CD4-positive, alpha-beta T cell treated with Interleukin-15 for 1 hour (primary cell): ENCODE measurements around the gene PDZK1IP1.

Experiments
- DNase-seq: peaks from one replicate; pipeline ENCODE4 v3.0.0-alpha.2; 2020

The PDZK1IP1 gene, protein sequence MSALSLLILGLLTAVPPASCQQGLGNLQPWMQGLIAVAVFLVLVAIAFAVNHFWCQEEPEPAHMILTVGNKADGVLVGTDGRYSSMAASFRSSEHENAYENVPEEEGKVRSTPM

GRCh38 chr1:47189844-47190508 lies at the start of gene PDZK1IP1:
Gene PDZK1IP1 (minus strand): TSS chr1:47190036. CDS start chr1:47189932, 104 bp downstream.
- no peak for DNase-seq

DNA sequence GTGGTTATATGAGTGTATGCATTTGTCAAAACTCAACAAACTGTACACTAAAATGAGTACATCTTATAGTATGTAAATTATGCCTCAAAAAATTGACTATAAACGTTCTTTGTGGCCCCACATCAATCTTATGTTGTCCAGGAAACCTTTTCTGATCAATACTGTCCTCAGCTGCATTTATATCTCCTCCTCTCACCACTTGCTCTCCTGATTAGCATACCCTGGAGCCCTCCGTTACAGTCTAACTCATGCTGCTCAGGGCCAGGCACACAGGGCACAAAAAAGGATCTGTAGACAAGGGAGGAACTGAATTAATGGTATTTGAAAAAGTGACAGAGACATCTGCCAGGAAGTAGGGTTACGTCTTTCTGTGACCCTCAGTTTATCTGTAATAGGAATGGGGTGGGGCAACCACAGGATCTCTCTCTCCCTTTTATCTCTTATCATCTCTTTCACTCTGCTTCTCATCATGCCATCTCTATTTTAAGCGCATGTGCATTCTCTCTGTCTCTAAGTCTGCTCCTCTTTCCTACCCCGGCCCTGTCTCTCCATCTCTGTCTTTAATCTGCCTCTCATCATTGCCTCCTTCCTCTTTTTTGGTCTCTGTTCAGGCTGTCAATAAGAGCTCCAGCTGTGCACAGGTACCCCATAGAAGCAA lies 49.2 kb upstream of the PDZK1IP1 start:
- DNase-seq = no peak

DNA sequence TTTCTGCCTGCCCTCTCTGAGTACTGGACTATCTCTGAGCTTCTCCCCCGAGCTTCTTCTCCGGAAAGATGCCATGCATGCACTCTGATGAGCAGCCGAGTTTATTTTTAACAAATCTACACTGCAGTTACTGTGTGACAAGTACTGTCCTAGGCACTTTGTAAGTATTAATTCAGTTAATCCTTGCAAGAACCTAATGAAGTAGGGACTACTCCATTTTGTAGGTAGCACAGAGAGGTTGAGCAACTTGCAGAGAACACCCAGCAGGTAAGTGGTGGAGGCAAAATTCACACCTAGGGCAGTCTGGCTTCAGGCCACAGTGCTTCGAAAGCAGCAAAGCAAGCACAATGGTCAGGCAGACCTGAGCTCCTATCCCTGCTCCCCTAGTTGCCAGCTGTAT lies 46.0 kb upstream of the PDZK1IP1 start:
- DNase-seq = no peak

GRCh38 chr1:47235241-47235681 lies 45.4 kb upstream of the PDZK1IP1 start:
- DNase-seq = no peak

DNA sequence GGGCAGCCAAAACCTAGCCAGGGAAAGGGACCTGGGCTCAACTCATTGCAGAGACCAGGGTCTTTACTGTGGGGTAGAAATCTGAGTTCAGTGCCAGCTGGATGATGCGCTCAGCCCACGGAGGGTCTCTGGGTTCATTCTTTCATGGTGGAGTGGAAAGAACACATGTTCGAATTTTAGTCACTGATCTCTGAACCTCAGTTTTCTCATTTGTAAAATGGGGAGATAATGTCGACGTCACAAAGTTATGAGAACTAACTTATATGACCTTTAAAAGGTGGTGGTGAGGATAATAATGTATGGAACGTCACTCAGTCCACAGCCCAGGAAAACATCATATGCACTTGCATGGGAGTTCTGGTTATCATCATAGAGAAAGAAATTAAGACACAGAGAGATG lies 43.4 kb upstream of the PDZK1IP1 start:
- no peak for DNase-seq

GRCh38 chr1:47232187-47232874 lies 42.5 kb upstream of the PDZK1IP1 start, which contains the start of gene TAL1:
Gene TAL1 (minus strand): TSS chr1:47232225. CDS start chr1:47225888, 6,337 bp downstream.
- DNase-seq = no peak

DNA sequence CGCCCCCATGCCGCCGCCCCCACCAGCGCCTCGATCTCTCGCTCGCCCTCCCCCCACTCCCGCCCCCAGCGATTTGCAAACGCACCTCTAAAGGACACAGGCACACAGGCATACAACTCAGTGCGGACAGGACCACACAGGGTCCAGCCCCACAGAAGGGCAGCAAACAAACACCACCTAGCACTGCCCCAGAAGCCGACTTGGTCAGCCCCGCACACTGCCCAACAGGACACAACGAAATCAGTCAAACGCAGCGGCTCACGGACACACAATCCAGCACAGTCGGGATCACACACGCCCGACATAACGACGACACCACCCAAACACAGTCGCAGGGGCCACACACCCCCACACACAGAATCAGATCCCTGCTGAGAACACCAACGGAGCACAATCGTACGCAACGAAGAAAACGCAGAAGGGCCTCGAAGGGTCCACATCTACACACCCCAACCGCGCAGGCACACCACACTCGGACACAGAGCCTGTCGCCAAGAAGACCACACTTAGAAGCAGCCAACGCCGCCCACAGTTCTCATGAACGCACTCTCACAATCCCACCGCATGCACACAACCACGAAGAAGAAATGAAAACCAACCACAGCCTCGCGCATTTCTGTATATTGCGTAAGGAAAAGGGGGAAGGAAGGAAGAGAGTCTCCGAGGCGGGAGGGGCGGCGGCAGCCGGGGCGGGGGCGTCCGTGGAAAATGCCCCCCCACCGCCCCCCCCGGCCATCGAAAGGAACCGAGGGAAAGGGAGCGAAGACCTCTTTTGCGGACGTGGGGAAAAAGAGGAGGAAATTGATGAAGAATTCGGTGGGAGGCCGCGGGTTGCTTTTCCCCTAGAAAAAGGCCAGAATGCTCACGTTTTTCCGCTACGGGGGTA lies 41.7 kb upstream of the PDZK1IP1 start:
- DNase-seq = peak; percentile 33

DNA sequence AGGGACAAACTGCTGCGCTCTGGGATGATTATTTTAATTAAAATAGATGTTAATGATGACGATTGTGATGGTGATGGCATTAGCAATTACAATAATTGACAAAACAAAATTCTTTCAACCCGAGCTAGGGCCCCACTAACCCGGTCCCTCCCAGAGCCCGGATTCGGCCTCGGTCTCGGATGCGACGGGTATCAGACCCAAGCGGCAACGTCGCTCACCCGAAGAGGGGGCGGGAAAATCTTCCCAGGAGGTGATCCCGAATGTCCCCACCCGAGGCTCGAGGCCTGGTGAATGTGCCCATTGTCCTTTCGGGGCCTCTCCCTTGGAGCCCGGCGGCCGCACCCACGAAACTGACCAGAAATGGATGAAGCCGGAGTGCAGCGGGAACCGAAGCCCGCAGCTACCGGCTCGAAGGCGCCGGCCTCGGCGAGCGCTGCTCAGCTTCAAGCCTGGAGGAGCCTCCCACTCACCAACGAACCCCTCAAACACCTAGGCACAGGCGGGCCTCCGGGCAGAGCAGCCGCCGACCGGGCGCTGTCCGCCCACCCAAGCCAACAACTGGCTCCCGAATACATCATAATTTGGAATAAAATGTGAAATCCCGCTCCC lies 41.0 kb upstream of the PDZK1IP1 start:
- no peak for DNase-seq

- DNase-seq = no peak
Measured at GRCh38 chr1:47229886-47230691, 40.3 kb upstream of the PDZK1IP1 start.

DNA sequence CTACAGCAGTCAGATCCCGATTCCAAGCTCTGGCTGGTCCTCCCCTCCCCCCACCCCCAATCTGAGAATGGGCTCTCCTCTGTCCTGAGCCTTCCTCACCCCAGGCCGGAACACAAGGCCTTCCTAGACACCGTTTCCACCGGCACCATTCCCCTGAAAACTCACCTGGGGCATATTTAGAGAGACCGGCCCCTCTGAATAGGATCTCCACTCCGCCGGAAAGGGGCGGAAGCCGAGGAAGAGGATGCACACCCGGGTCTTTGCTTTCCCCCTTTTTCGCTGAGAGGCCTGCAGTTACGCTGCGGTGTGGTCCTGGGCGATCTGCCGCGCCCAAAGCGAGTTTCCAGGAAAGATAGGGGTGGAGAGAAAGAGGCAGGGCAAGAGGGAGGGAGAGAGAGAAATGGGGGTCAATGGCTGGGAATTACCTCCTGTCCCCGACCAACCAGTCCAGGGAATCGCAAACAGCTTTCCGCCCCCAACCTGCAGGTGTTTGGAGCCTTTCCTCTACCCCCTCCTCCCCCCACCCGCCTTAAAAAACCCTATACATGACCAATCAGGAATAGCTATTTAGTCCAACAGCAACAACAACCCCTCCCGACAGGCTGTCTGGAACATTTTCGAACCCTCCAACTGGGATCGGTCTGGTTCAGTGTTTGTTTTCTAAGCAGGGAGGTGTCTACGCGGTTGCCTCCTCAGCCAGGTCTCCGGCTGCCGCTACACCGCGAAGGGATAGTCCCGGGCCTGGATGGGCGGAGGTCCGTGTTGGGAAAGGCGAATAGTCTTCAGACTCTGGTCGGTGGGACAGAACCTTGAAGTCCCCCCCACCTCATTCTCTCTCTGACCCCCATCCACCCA lies 39.4 kb upstream of the PDZK1IP1 start:
- no peak for DNase-seq

- DNase-seq = no peak
Measured at GRCh38 chr1:47228644-47229030, 38.8 kb upstream of the PDZK1IP1 start.

DNA sequence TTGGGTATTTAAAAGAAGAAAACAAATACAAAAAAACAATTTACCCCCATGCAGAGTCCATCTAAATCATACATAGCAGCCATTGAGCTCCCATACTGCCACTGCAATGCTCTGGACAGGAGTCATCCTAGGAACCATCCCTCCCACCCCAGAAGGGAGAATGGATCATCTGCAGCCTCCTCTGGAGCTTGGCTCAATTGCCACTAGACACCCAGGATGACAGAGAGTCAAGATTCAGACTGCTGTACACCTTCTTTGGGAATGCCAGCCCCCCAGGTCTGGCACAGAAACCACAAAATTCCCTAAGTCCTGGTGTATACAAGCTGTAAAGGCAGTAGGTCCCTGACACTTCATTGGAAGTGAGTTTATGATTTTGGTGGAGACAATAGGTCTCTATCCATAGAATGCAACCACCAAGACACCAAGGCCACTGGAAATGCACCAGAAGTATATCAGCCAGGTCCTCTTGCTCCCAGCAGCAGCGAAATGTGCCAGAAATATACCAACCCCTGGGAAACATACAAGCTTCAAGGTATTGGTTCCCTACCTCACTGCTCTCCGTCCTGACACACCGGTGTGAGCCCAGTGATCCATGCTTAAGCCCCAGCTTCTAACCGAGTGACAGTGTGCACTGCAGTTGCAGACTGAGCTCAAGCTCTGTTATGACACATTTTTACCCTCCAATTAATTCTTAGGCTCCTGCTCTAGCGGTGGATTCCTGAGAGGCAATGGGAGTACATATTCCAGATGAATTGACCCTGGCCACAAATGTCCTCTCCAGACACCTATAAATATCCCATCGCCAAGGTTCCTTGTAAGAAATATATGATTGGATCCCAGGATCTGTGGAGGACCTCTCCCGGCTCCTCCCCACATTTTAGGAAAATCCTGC lies 37.8 kb upstream of the PDZK1IP1 start:
- no peak for DNase-seq

DNA sequence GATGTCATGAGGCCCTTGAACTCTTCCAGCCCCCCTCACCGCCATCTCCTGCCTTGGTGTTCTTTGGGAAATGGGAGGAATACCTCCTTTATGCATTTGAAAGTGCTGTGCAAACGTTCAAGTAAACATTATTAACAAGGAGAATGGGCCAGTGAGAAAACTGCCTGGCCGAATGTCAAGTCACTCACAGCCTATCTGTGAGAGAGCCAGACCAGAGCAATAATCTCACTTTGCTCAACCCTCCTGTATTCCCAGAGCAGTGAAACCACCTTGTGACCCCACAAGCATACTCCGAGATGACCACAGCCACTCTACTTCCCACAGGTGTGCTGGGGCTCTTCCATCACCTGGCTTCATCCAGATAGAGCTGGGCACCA lies 37.0 kb upstream of the PDZK1IP1 start:
- DNase-seq = no peak

DNA sequence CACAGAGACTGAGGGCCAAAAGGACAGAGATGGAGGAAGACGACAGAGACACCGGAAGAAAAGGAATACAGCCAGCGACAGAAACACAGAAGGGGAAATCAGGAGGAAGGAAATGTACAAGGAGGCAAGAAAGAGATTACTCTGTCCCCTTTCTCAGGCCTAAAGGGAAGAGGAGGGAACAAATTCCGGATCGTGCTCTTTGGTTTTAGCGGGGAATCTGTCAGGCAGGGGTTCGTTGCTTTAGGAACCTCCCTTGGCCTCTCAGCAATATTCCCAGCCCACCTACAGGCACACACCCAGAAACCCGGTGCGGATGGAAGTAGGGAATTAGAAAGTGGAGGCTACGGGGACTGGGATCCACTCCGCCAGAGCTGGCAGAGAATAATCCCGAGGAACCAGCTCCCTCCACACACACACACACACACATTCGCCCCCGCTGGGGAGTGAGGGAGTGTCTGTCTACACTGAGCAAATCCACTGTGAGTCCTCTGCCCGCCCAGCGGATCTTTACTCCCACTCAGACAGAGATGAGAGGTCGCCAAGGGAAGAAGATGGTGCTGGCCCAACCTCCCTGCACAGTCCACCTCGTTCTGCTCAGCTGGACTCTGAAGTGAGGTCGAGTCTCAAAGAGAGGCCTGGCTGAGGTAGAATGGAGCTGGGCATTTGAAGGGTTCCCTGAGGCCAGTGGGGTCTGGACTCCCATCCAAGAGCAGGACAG lies 36.4 kb upstream of the PDZK1IP1 start:
- no peak for DNase-seq

GRCh38 chr1:47225430-47226100 lies 35.7 kb upstream of the PDZK1IP1 start:
- no peak for DNase-seq

DNA sequence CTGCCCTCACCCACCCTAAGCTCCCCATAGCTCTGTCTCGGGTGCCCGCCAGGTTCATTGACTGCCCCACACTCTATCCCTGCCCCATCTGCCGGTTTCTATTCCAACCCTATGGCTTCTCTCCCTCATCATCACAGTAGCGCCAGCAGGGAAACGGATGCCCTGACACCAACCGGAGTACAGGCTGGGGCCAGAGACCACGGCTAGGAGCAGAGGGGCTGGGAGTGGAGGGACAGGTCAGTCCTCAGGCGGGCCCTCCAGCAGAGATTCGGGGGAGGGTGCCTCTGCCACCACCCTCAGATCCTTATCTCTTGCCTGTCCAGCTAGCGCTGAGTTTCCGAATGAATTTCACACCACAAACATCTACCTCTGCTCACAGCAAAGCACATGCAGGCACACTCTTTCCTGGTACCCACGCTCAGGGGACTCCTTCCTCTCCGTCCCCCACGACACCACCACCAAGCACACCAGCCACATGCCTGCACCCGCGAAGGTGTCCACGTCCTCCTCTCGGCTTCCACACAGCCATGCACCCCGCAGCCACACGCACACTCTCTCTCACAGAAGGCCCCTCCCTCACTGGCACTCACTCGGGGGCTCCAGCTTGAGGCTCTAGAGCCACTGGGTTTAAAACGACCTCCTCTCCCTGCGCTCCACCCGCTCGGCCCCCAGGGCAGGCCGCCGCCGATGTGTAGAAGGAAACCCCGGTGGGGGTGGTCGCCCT lies 35.0 kb upstream of the PDZK1IP1 start:
- DNase-seq = no peak

DNA sequence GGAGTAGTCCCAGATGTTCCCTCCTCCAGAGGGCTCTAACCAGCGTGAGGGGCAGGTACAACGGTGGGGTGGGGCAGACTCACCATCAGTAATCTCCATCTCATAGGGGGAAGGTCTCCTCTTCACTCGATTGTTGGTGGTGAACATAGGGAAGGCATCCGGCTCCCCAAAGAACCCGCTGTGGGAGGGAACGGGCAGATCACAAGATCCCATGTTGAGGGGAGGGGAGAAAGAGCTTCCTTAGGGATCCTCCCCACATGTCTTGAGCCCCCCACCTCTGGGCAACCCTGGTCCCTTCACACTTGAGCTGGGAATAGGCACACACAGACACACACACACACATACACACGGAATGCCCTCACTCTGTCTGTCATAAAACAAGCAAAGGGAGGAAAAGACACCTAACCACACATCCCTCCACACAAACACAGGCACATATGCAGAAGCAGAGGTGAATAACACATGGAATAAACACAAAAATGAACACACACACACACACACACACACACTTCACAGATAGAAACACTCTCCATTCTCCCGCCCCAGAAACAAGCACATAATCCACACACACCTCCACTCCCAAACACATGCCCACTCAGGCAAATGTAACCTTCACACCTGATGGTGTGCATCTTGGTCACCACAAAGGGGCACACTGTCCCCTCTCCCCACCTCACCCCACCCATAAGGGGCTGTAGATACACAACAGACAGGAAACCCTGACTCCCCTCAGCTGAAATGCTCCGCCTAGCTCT lies 34.3 kb upstream of the PDZK1IP1 start:
- DNase-seq = no peak
